Stimulated activated CD4-positive, alpha-beta T cell treated with anti-CD3 and anti-CD28 coated beads, Interleukin-15, amount 100 ng/mL, for 24 hours (primary cell): ENCODE measurements around the gene CEACAM19.
"Not testable (repeated sequence)": the region's sequence is repeated elsewhere in the genome, so short reads cannot be mapped to it uniquely, and the experiment has no call there.

Source experiments
- DNase-seq: peaks from one replicate; pipeline ENCODE4 v3.0.0-alpha.2; 2020

Gene CEACAM19

DNA sequence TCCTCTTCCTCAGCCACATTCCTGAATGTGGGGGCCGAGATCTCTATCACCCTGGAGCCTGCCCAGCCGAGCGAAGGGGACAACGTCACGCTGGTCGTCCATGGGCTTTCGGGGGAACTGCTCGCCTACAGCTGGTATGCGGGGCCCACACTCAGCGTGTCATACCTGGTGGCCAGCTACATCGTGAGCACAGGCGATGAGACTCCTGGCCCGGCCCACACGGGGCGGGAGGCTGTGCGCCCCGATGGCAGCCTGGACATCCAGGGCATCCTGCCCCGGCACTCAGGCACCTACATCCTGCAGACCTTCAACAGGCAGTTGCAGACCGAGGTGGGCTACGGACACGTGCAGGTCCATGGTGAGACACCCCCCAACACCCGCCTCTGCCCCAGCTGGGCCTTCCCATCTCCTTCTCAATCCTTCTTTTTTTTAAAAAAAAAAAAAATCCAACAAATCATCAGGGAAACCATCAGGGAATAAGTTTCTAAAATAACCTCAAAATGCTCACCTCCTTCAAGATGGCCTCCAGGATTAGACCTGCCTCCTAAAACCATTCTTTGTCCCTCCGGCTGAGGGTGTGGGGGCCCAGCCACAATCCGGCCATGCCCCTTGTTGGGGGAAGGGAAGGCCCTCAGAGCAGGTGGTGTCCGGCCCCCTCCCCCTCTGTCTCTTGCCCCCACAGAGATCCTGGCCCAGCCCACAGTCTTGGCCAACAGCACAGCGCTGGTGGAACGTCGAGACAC, 32.2 kb downstream of the CEACAM19 start:
- no peak for DNase-seq

DNA sequence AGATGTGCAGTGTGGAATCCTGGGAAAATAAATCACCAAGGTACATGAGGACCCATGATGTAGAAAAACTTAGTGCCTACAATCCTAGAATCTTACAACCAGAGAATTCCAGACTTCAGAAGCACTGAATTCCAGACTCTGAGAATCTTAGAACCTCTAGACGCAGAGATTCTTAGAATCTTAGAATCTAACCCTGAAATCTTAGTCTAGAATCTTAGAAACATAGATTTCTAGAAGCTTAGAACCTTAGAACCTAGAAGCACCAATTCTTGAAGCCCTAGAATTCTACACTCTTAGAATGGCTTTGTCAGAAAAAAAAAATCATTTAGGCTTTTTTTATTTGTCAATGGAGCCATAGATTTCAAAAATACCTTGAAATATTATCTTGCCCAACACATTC, 33.7 kb downstream of the CEACAM19 start:
- DNase-seq: no peak

DNA sequence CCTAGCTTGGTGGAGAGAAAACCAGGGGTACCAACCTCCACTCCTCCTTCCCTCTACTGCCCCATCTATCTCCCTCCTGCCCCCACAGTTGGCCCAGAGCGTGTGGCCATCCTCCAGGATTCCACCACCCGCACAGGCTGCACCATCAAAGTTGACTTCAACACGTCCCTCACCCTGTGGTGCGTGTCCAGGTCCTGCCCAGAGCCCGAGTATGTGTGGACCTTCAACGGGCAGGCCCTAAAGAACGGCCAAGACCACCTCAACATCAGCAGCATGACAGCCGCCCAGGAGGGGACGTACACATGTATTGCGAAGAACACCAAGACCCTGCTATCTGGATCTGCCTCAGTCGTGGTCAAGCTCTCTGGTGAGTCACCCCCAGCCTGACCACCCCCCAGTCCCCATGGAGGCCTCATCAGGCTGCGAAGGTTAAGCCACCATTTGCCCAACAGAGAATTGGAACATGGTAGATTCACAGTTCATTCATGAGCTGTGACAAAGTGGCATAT, 34.3 kb downstream of the CEACAM19 start:
- DNase-seq: no peak

DNA sequence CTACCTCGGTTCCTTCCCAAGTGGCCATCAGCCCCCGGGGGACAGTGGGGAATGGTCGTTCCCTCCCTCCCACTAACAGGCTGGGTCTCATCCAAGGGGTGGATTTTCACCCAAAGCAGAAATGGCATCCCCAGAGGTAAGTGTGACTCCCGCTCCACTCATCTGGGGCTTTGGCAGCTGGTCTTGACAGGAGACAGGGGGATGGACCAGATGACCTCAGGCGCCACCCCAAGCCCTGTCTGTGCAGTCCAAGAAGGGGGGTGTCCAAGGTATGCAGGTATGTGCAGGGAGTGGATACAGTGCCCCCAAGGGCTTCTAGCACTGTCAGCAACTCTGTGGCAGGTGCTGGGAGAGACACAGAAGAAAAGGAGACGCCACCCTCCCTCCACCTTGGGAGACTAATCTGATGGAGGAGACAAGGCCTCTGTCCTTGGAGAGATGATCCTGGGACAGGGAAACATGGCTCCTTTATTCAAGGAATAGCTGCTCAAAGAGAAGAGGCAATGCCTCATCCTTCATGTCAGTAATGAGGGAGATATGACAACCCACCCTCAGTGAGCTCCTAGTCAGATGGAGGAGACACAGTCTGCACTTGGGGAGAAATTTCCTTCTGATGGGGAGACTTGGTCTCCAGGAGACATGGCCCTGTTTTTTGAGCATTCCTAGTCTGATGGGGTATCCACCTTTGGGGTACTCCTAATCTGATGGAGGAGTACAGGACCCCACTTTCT, 35.4 kb downstream of the CEACAM19 start:
- no peak for DNase-seq

DNA sequence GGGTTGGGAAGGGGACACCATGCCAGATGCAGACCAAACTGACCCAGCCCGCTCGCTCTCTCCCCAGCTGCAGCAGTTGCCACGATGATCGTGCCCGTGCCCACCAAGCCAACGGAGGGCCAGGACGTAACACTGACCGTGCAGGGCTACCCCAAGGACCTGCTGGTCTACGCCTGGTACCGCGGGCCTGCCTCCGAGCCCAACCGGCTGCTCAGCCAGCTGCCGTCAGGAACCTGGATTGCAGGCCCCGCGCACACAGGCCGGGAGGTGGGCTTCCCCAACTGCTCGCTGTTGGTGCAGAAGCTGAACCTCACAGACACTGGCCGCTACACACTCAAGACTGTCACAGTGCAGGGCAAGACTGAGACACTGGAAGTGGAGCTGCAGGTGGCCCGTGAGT, 36.5 kb downstream of the CEACAM19 start:
- no peak for DNase-seq

DNA sequence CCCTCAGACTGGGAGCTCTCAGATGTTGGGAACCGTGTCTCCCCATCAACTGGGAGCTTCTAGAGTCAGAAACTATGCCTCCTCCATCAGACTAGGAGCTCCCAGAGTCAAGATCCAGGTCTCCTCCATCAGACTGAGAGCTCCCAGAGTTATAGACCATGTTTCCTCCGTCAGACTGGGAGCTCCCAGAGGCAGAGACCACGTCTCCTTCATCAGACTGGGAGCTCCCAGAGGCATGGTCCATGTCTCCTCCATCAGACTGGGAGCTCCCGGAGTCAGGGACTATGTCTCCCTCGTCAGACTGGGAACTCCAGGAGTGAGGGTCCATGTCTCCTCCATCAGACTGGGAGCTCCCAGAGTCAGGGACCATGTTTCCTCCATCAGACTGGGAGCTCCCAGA, 37.7 kb downstream of the CEACAM19 start:
- DNase-seq: no peak

DNA sequence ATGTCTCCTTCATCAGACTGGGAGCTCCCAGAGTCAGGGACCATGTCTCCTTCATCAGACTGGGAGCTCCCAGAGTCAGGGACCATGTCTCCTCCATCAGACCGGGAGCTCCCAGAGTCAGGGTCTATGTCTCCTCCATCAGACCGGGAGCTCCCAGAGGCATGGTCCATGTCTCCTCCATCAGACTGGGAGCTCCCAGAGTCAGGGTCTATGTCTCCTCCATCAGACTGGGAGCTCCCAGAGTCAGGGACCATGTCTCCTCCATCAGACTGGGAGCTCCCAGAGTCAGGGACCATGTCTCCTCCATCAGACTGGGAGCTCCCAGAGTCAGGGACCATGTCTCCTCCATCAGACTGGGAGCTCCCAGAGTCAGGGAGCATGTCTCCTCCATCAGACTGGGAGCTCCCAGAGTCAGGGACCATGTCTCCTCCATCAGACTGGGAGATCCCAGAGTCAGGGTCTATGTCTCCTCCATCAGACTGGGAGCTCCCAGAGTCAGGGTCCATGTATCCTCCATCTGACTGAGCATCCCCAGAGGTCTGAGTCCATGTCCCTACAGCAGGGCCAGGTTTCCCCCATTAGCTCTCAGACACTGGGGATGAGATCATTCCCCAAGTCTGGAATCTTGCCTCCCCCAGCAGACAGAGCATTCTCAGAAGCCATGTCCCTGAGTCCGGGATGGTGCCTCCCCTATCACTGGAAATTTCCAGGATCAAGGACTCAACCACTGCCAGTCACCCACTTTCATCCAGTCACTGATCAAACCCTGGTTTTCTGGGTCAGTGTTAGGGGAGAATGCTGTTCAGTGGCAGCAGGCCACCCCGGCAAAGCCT, 38.4 kb downstream of the CEACAM19 start:
- DNase-seq: not testable (repeated sequence)

DNA sequence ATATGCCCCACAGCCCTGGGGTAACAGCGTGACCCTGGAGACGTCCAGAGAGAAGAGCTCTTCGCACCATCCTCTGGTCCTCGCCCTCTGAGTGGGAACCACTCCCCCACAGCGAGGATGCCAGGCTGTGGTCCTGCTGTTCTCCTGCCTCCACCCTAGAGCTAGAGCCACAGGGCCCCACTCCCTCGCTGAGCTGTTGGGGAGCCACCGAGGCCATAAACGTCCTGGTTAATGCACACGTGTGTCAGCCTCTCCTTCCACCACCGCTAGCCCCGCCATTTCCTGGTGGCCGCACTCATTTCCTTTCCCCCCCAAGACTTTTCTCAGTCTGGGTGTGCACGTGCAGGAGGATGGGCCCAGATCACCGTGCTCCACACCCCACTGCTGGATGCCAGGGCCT, 39.2 kb downstream of the CEACAM19 start:
- DNase-seq: no peak

DNA sequence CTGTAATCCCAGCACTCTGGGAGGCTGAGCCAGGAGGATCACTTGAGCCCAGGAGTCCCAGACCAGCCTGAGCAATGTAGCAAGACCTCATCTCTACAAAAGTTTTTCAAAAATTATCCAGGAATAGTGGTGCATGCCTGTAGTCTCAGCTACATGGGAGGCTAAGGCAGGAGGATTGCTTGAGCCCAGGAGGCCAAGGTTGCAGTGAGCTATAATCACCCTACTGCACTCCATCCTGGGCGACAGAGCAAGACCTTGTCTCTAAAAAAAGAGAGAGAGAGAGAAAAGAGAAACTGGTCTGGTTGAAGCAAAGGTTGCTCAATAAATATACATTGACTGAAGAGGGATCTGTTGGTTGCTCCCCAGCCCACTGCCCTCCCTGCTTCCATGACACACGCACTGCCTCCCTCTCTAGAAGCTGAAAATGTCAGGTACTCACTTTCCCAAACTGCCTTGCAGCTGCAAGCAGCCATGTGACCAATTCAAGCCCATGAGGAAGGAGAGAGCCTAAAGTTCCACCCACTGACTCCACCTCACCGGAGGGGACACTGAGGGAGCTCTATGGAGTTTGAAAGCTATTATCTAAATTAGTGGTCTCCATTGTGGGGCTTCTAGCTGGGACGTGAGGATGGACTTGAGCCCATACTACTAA, 41.7 kb downstream of the CEACAM19 start:
- no peak for DNase-seq

DNA sequence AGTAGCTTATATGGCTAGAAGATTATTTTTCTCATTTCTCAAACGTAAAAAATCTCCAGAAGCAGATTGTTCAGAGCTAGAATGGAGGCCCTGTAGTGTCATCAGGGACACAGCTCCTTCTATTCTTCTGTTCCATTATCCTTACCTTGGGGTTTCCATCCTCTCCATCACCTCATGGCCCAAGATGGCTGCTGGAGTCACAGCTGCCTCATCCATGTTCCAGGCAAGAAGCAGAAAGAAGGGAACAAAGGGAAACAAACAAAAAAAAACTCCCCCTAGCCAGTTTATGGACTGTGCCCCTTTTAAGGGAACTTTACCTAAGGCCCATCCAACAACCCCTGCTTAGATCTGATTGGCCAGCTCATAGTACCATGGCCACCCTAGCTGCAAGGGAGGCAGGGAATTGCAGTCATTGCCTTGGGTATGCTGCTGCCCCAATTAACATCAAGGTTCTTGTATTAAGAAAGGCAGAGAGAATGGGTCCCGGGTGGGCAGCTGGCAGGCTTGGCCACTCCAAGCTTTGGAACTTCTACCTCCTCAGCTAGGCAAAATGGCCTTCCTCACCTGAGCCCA, 43.4 kb downstream of the CEACAM19 start:
- no peak for DNase-seq

DNA sequence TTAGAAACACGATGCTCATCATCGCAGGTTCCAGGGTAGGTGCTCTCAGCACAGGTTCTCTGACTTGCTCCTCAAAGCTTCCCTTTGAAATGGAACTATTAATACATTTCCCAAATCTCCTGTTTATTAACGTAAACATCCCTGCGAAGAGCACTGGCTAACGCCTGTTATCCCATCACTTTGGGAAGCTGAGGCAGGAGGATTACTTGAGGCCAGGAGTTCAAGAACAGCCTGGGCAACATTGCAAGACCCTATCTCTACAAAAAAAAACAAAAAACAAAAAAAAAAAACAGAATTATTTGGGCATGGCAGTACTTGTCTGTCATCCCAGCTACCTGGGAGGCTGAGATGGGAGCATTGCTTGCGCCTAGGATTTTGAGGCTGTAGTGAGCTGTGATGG, 46.3 kb downstream of the CEACAM19 start:
- no peak for DNase-seq

DNA sequence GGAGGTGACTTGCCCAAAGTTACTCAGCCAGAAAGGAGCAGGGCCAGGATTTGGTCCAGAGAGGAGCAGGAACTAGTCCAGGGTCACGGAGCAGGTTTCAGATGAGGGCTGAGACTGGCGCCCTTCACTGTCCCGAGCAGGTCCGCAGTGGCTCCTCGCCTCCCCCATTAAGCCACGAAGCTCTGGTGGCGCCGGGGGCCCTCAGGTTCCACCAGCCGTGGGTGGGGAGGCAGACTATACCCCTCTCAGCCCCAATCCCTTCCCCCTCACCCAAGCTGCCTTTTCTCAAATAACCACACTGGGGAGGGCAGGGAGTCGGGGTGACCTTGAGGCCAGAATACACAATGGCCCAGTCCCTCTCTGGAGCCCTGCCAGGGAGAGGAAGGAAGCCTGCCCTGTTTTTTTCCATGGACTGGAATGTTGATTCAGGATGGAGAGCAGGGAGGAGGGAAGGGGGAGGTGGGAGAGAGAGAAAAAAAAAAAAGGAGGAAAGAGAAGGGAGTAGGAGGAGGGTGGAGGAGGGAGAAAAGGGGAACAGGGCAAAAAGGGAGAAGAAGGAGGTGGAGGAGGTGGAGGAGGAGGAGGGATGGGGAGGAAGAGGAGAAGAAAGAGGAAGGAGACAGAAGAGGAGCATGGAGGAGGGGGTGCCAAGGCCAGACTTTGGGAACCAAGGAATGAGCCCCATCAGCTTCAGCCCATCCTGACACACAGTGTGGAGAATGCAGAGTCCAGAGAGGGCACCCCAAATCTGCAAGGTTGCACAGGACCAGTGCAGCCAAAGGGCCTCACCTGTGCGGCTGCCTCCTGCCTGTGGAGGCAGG, 47.4 kb downstream of the CEACAM19 start:
- no peak for DNase-seq

DNA sequence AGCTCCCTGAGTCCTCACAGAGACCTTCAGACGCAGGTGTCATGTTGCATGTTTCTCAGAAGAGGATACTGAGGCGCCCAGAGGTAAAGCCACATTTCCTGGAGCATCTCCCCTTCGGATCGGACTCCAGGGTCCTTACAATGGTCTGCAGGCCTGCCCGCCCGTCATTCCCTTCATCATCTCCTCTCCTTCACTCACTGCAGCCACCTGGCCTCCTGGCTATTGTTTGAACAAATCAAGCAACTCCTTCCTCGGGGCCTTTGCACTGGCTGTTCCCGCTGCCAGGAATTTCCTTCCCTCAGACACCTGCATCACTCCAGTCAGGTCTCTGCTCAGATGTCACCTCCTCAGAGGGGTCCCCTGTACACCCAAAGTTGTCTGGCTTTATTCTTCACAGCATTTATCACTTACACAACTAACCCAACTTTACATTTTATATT, 48.0 kb downstream of the CEACAM19 start:
- DNase-seq: no peak

DNA sequence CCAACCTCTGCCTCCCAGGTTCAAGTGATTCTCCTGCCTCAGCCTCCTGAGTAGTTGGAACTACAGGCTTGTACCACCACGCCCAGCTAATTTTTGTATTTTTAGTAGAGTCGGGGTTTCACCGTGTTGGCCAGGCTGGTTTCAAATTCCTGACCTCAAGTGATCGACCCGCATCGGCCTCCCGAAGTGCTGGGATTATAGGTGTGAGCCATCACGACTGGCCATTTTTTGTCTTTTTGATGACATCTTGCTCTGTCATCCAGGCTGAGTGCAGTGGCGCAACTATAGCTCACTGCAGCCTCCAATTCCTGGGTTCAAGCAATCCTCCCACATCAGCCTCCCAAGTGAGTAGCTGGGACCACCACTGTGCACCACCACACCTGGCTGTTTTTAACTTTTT, 49.1 kb downstream of the CEACAM19 start:
- not testable (repeated sequence) for DNase-seq

DNA sequence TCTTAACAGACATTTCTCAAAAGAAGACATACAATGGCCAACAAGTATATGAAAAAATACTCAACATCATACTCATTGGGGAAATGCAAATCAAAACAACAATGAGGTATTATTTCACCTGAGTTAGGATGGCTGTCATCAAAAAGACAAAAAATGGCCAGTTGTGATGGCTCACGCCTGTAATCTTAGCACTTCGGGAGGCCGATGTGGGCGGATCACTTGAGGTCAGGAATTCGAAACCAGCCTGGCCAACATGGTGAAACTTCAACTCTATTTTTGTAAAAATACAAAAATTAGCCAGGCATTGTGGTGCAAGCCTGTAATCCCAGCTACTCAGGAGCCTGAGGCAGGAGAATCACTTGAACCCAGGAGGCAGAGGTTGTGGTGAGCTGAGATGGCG, 49.7 kb downstream of the CEACAM19 start:
- DNase-seq: no peak

DNA sequence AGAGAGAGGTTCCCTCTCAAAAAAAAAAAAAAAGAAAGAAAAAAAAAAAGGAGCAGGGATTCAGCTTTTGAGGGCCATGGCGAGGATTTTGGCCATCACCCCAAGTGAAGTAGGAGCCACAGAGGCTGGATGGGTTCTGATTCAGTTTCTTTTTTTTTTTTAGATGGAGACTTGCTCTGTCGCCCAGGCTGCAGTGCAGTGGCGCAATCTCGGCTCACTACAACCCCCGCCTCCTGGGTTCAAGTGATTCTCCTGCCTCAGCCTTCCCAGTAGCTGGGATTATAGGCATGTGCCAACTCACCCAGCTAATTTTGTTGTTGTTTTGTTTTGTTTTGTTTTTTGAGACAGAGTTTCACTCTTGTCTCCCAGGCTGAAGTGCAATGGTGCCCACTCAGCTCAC, 50.1 kb downstream of the CEACAM19 start:
- DNase-seq: not testable (repeated sequence)

DNA sequence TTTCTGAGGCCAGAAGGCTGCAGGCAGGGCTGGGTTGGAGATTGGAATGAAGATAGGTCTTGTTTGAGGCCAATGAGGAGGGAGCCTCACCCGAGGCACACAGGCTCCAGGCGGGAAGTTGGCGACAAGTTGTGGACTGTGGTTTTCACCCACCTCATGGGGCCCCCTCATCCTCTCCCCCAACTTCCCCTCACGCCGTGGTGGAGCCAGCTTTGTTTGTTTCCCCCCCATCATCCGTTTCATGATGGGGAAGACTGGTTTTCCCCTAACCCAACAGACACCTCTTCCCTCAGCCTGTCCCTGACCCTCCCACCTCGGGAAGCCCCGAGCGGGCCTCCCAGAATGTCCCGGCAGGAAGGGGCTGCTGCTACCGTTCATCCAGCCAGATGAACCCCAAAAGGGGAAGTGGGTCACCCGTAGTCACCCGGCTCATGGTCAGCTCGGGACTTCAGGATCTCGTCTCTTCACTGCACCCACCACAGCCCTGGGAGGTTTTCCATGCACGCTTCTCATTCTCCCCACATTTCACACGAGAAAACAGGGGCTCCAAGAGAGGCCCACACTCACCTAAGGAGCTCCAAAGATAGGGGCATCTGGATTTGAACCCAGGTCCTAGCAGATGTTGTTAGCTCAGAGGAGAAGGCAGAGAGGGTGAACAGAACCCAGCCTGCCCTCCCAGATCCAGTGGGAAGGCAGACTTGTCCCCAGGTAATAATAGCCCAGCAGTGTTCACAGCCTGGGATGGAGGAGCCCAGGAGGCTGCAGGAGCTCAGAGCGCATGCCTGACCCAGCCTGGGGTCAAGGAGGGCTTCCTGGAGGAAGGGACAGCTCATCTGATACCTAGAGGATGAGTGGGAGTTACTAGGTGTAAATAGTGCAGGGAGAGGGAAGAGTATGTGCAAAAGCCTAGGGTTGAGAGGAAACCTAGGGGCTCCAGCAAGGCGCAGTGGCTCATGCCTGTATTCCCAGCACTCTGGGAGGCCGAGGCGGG, 51.1 kb downstream of the CEACAM19 start:
- DNase-seq: no peak

DNA sequence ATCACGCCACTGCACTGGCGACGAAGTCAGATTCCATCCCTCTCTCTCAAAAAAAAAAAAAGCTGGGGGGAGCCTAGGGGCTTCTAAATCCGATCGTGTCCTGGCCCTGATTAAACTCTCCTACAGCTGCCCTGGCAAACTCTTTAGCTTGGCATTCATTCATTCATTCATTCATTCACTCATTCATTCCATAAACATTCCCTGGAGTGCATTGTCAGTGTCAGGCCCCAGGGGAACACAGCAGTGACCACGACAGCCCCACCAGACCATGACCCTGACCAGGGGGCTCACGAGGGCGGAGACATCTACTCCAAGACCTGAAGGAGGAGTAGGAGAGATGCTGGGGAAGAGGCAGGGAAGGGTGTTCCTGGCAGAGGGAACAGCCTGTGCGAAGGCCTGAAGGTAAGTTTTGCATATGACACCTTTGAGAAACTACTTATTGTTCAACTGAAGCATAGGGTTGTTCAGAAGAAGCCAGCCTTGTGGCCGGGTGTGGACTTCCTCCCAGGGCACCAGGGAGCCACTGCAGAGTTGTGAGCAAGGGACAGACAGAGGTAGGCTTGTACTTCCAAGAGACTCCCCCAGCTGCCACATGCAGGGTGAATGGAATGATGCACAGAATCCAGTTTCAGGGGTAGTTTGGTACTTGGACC, 52.1 kb downstream of the CEACAM19 start:
- no peak for DNase-seq

DNA sequence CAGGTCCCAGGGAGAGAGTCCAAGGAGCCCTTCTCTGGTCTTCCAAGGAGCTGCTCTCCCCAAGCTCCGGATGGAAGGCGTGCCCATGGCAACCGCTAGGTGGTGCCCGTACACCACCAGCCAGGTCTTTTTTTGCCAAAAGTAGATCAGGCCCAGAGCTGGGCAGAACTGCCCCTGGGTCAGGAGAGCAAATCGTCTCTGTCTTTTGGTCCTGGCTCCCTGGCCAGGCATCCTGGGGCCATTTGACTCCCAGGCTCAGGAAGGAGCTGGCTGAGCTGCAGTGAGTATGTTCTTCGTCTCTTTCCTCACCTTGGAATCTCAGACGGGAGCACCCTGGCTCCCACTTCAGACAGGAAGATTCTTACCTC, 52.7 kb downstream of the CEACAM19 start:
- DNase-seq: peak; percentile 81

DNA sequence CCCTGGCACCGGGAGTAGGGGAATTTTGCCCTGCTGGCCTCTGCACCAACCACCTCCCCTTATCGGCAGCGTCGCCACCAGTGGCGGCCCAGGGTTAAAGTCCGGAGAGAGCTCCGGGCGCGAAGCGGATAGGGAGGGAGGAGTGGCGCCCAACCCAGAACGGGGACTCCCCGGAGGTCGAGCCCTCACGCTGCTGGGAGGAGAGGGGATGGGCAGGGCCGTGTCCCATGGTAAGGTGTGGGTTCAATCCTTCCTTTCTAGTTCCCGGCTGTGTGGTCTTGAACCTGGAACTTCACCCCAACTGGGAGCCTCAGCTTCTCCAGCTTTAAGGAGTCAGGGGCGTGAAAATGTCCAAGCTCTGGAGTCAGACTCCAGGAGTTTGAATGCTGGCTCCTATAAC, 54.0 kb downstream of the CEACAM19 start:
- DNase-seq: no peak
